BJ (cell line): ENCODE measurements around the gene PTH2R. TPM values are rescaled to one million over a fixed set of nuclear protein-coding genes. Genes with fewer than 3 reads are reported as not detected.
"Not testable (repeated sequence)": the region's sequence is repeated elsewhere in the genome, so short reads cannot be mapped to it uniquely, and the experiment has no call there.

ENCODE experiments used
- CTCF ChIA-PET: fragments of 350-600 bp; formaldehyde crosslinking; extraction: SDS; loops from one replicate; lab custom pipeline; 2021; ENCODE audit warnings: antibody characterized with exemption, inconsistent platforms; lab: Yijun Ruan, JAX
- POLR2A ChIA-PET: fragments of 300-600 bp; sonication (Branson Sonifier 250); formaldehyde crosslinking; extraction: SDS; loops from one replicate; lab custom pipeline; 2021; ENCODE audit warnings: antibody characterized with exemption; lab: Charles Lee
- DNase-seq: peaks from one replicate; pipeline ENCODE4 v3.0.0-alpha.2; 2011; ENCODE audit warnings: low read depth
- H3K27me3 ChIP-seq: 2 replicates; pipeline ENCODE4 v1.6.0; 2011; ENCODE audit warnings: low read length; ENCODE audit not compliant: control insufficient read depth, insufficient read depth
- H3K36me3 ChIP-seq: 2 replicates; pipeline ENCODE4 v1.5.1; 2011; ENCODE audit warnings: low read length; ENCODE audit not compliant: control insufficient read depth, insufficient read depth
- H3K4me3 ChIP-seq: 2 replicates; pipeline ENCODE4 v1.5.1; 2011; ENCODE audit warnings: low read depth, mild to moderate bottlenecking, control low read depth, low read length
- CTCF ChIP-seq: IDR thresholded peaks from 2 replicates; pipeline ENCODE4 v1.5.1; 2011; ENCODE audit warnings: low read depth, mild to moderate bottlenecking, control low read depth, inconsistent platforms, low read length, moderate library complexity; ENCODE audit not compliant: insufficient read depth
- polyA plus RNA-seq: library from polyadenylated mRNA; depleted of rRNA; stranded (reverse); fragments of >200 nt; gene quantifications from 2 replicates; pipeline ENCODE4 v1.2.3, GENCODE V29; 2011

Gene PTH2R
- polyA plus RNA-seq, 1 experiment, result not detected

DNA sequence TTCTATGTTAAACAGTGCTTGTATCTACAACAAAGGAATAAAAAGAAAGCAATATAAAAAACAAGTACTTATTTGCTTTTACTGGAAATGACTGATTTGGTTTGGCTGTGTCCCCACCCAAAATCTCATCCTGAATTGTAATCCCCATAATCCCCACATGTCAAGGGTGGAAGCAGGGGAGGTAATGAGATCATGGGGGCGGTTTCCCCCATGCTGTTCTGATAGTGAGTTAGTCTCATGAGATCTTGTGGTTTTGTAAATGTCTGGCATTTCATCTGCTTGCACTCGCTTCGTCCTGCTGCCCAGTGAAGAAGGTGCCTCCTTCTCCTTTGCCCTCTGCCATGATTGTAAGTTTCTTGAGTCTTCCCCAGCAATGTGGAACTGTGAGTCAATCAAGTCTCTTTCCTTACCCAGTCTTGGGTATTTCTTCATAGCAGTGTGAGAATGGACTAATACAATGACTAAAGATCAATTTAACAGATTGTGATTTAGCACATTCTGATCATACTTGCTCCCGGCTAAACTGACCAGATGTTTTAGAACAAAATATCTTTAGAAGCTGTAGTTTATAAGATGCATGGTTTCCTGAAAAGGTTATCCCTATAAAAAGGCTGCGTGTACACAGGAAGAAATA, 19.9 kb downstream of the PTH2R start:
- TF ChIP-seq CTCF, result no peak
- POLR2A ChIA-PET, result no interaction called here
- no peak for DNase-seq
- no peaks in the 10 kb centered on the region for H3K27me3 ChIP-seq
- no peaks in the 10 kb centered on the region for H3K36me3 ChIP-seq
- H3K4me3 ChIP-seq, result no peak overlapping the region
- CTCF ChIA-PET, result no interaction called here

DNA sequence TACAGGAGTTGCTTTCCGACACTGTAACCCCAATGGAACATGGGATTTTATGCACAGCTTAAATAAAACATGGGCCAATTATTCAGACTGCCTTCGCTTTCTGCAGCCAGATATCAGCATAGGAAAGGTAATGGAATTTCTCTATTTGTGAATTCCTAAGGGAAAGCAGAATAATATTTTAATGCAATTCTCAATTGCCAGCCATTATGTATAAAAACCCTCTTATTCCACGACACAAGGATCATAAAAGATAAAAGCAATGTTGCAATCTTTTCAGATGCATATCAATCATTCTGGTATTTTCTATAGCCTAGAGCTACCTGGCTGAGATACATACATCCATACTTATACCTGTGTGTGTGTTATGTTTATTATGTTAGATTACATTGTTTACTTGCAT, 31.2 kb downstream of the PTH2R start:
- ChIA-PET POLR2A (no interaction called here), CTCF (no interaction called here)
- Histone ChIP-seq H3K27me3 (no peaks in the 10 kb centered on the region), H3K4me3 (no peak overlapping the region), H3K36me3 (no peaks in the 10 kb centered on the region)
- no peak for DNase-seq
- TF ChIP-seq CTCF, result no peak

DNA sequence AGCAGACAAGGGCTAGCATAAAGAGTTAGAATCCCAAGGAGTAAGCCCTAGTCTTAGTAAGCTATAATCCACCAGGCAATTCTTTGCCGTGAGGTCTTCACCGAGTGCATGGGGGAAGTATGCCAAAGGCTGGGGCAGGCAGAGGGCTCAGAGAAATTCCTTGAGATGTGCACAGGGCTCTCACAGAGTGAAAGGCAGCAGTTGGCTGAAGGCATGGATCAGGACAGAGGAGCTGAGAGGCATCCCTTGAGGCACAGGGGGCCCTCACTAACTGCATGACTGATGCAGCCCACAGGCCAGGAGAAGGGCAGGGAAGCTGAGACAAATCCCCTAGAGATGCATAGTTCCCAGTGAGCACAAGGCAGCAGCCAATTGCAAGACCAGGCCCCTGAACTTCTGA, 34.1 kb downstream of the PTH2R start:
- TF ChIP-seq CTCF, result no peak
- ChIA-PET POLR2A (no interaction called here), CTCF (no interaction called here)
- Histone ChIP-seq H3K4me3 (no peak overlapping the region), H3K36me3 (no peaks in the 10 kb centered on the region), H3K27me3 (no peaks in the 10 kb centered on the region)
- DNase-seq, result no peak

- TF ChIP-seq CTCF, result no peak
- POLR2A ChIA-PET, result no interaction called here
- H3K27me3 ChIP-seq, result no peaks in the 10 kb centered on the region
- no peak for DNase-seq
- CTCF ChIA-PET, result no interaction called here
- no peak overlapping the region for H3K4me3 ChIP-seq
- H3K36me3 ChIP-seq, result no peaks in the 10 kb centered on the region
Measured at GRCh38 chr2:208441951-208442350, 35.4 kb downstream of the PTH2R start.

- H3K27me3 ChIP-seq, H3K36me3 ChIP-seq, DNase-seq, POLR2A ChIA-PET, H3K4me3 ChIP-seq, CTCF ChIA-PET: not testable (repeated sequence)
Measured at GRCh38 chr2:208447447-208447846, 40.9 kb downstream of the PTH2R start.

- ChIA-PET POLR2A (no interaction called here), CTCF (no interaction called here)
- DNase-seq, result no peak
- no peaks in the 10 kb centered on the region for H3K36me3 ChIP-seq
- H3K27me3 ChIP-seq, result no peaks in the 10 kb centered on the region
- no peak overlapping the region for H3K4me3 ChIP-seq
- no peak for TF ChIP-seq CTCF
Measured at GRCh38 chr2:208451061-208451460, 44.5 kb downstream of the PTH2R start.
